Naive B cell (primary cell): Measurements from ENCODE around the gene GCH1. TPM values are rescaled to one million over a fixed set of nuclear protein-coding genes. Genes with fewer than 3 reads are reported as not detected.
"Not testable (repeated sequence)": the region's sequence is repeated elsewhere in the genome, so short reads cannot be mapped to it uniquely, and the experiment has no call there.

ENCODE experiments used
- ATAC-seq, 2 donors: fragments of 150-1000 bp; cut with Tn5 transposase; 2 replicates each; pipeline ENCODE4 v1.10.0; 2021; ENCODE audit warnings: low read depth in 2 of 2, mild to moderate bottlenecking in 2 of 2, moderate library complexity in 2 of 2
- DNase-seq: peaks from one replicate; pipeline ENCODE4 v3.0.0; 2022
- H3K27ac Mint-ChIP-seq, 6 donors: one replicate each; pipeline ENCODE4 v1.8.0; 2020 to 2022; ENCODE audit warnings: mild to moderate bottlenecking in 6 of 6, mixed read lengths in 6 of 6, moderate library complexity in 5 of 6, inconsistent platforms in 2 of 6
- H3K27me3 Mint-ChIP-seq, 3 donors: one replicate each; pipeline ENCODE4 v1.8.0; 2021 to 2022; ENCODE audit warnings: mixed read lengths in 3 of 3, mild to moderate bottlenecking in 1 of 3
- H3K36me3 Mint-ChIP-seq, 2 donors: one replicate each; pipeline ENCODE4 v1.8.0; 2020 to 2022; ENCODE audit warnings: mixed read lengths in 2 of 2, inconsistent platforms in 1 of 2, mild to moderate bottlenecking in 1 of 2
- H3K4me1 Mint-ChIP-seq, 3 donors: one replicate each; pipeline ENCODE4 v1.8.0; 2020 to 2022; ENCODE audit warnings: mixed read lengths in 3 of 3, inconsistent platforms in 1 of 3, mild to moderate bottlenecking in 1 of 3, moderate library complexity in 1 of 3
- H3K4me3 Mint-ChIP-seq, 8 donors: one replicate each; pipeline ENCODE4 v1.8.0; 2020 to 2022; ENCODE audit warnings: mild to moderate bottlenecking in 8 of 8, mixed read lengths in 8 of 8, moderate library complexity in 8 of 8, inconsistent platforms in 2 of 8
- H3K9me3 Mint-ChIP-seq, 7 donors: one replicate each; pipeline ENCODE4 v1.8.0; 2020 to 2022; ENCODE audit warnings: mixed read lengths in 7 of 7, mild to moderate bottlenecking in 5 of 7, inconsistent platforms in 2 of 7, moderate library complexity in 1 of 7
- polyA plus RNA-seq, 6 donors: library from polyadenylated mRNA; unstranded; fragments of 300-500 nt; fragmentation: Illumina TruSeq; gene quantifications; one replicate each; pipeline ENCODE4 v1.2.3, GENCODE V29; 2021; ENCODE audit warnings: low read depth in 6 of 6

Gene GCH1
- polyA plus RNA-seq, 6 donors from 2014 or later, result 18.8 to 31.2 (median 27.8) TPM

DNA sequence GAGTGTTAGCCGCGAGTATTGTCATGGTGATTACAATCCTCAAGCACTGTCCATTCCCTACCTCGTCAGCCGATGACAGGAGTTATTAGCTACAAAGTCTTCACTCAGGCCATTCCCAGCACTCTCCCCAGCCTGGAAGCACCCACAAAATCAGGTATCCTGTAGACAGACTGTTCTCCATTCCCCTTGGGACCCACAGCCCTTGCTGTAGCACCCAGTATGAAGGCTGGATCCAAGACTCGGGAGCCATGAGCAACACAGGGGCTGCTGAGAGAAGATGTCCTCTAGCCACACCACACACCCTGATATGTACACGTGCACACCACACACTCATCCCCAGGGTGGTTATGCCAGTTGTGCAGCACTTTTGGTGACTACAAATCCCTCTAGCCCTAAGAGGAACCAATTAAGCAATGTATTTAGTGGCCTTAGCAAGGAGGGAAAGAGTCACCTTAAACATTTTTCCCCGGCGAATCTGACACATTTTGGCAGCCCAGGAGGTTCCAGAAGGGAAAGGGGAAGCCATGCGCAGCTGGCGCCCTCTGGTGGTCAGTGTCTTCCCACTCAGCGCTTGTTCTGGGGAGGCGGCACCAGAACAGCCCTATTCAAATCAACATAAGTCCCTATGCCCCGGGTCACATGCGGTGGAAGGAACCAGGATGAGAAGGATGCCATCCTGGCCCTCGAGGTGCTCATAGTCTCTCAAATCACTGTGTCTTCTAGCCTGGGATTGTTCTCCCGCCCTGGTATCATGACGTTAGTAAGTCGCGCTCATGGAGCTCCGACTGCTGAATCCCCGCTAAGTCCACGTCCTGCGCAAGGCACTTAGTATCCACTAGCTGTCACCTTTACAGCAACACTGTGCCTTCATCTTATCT lies 96.9 kb downstream of the GCH1 start:
- H3K9me3 Mint-ChIP-seq, result peaks cover 0 to 6% (median 0%) of the 10 kb centered on the region in 7 donors
- peak overlapping the region in 2 of 6 donors; percentile 36 to 38 for H3K27ac Mint-ChIP-seq
- H3K36me3 Mint-ChIP-seq, result peaks cover 0 to 5% of the 10 kb centered on the region in 2 donors
- peak; percentile 91 to 93 for ATAC-seq
- H3K4me1 Mint-ChIP-seq, result peaks cover 6 to 12% (median 7%) of the 10 kb centered on the region in 3 donors
- peaks cover 8 to 19% (median 16%) of the 10 kb centered on the region in 3 donors for H3K27me3 Mint-ChIP-seq
- DNase-seq, result peak; percentile 63
- H3K4me3 Mint-ChIP-seq, result peak overlapping the region in 2 of 8 donors; percentile 8 to 13

DNA sequence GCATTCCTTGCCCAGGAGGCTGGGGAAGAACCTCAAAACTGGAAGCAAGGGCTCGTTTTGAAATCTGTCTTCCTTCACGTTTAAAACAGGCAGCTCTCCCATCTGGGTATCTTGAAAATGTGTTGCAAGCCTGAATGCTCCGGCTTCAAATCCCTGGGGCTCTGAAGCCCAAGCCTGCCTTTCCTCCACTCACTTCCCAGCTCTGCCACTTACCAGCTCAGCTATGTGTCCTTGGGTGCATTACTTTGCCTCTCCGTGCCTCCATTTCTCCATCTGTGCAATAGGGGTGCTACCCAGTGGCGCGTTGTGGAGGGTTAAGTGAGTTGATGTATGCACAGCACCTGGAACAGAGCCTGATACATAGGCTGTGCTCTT lies 97.6 kb downstream of the GCH1 start:
- H3K4me3 Mint-ChIP-seq, result no peak overlapping the region
- peak overlapping the region in 3 of 6 donors; percentile 36 to 60 (median 38) for H3K27ac Mint-ChIP-seq
- ATAC-seq (no peak), DNase-seq (no peak)
- H3K9me3 Mint-ChIP-seq, result peaks cover 0 to 6% (median 0%) of the 10 kb centered on the region in 7 donors
- H3K27me3 Mint-ChIP-seq, result peaks cover 8 to 23% (median 16%) of the 10 kb centered on the region in 3 donors
- H3K4me1 Mint-ChIP-seq, result peaks cover 6 to 12% (median 7%) of the 10 kb centered on the region in 3 donors
- H3K36me3 Mint-ChIP-seq, result peaks cover 0 to 5% of the 10 kb centered on the region in 2 donors

DNA sequence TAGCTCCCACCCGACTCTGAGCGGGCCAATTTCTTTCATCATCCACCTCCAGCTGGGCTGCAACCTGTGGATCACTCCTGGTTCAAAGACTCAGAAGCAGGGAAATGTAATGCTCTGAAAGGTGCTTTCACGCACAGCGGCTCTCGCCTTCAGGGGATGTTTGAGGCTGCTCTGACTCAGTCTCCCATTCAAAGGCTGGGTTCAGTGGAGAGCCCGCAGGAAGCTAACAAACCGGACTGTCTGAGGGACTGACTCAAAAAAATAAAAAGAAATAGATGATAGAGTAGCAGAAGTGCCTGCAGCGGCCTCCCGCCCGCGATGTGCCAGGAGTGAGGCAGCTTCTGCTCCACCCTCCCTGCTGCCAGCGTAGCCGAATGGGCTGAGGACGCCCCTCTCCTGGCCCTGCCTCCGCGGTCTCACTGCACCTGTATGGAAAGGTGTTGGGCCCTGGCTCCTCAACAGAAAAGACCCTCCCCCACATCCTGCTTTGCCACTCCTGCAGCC lies 98.0 kb downstream of the GCH1 start:
- Mint-ChIP-seq H3K36me3 (peaks cover 0 to 5% of the 10 kb centered on the region in 2 donors), H3K4me1 (peaks cover 7 to 12% (median 9%) of the 10 kb centered on the region in 3 donors), H3K9me3 (peaks cover 0 to 6% (median 0%) of the 10 kb centered on the region in 7 donors), H3K27ac (peak overlapping the region in 2 of 6 donors; percentile 19 to 60), H3K27me3 (peaks cover 8 to 28% (median 16%) of the 10 kb centered on the region in 3 donors), H3K4me3 (no peak overlapping the region)
- DNase-seq, result no peak
- ATAC-seq, result no peak

DNA sequence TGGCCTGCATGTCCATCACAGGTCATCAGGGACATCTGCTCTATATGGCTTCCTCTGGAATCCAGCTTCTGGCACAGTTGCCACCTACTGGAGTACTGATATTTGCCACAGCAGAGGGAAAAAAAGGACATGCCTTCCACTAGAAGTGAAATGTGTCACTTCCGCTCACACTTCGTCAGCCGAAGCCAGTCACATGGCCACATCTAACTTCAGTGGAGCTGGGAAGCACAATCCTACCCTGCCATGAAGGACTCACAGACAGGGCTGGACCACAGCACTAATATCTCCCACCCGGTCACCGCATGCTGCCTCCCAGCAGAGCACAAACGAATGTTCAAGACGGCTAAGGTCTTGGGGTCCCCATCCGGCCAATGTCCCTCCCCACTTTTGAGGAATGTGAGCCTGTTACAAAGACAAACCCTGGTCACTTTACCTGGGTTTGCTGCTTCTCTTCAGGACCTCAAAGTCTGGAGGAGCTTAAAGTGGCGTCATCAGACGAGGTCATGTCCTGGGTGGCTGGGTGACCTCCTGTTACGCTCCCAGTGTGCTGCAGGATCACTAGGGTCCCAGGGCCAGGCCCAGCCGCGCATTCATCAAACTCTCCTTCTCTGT lies 98.6 kb downstream of the GCH1 start:
- Mint-ChIP-seq H3K4me1 (peaks cover 7 to 12% (median 9%) of the 10 kb centered on the region in 3 donors), H3K27ac (no peak overlapping the region)

DNA sequence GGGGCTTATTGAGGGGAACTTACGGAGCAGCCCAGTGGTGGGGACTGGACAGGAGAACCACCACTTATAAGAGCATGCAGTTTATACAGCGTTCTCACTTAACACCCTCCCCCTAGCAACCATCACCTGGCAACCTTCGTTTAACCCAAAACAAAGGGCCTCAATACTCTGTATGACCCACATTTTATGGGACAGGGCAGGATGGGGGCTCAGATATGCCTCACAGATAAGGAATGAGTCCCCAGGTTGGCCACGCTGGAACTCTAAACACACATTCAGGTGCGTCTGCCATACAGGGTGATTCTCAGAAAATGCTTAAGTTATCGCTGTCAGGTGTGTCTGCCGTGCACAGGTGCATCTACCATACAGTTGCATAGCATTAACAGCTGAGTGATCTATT lies 99.2 kb downstream of the GCH1 start:
- no peak for ATAC-seq
- H3K27me3 Mint-ChIP-seq, result peaks cover 8 to 30% (median 16%) of the 10 kb centered on the region in 3 donors
- H3K4me1 Mint-ChIP-seq, result peaks cover 7 to 12% (median 9%) of the 10 kb centered on the region in 3 donors
- H3K27ac Mint-ChIP-seq, result no peak overlapping the region
- no peak overlapping the region for H3K4me3 Mint-ChIP-seq
- peaks cover 0 to 6% (median 0%) of the 10 kb centered on the region in 7 donors for H3K9me3 Mint-ChIP-seq
- peaks cover 0 to 5% of the 10 kb centered on the region in 2 donors for H3K36me3 Mint-ChIP-seq
- DNase-seq, result no peak

More for the DNA sequence above, 98.6 kb downstream of the GCH1 start:
- ATAC-seq, result no peak
- H3K9me3 Mint-ChIP-seq, result peaks cover 0 to 6% (median 0%) of the 10 kb centered on the region in 7 donors
- peaks cover 8 to 30% (median 16%) of the 10 kb centered on the region in 3 donors for H3K27me3 Mint-ChIP-seq
- DNase-seq, result no peak
- no peak overlapping the region for H3K4me3 Mint-ChIP-seq
- peaks cover 0 to 5% of the 10 kb centered on the region in 2 donors for H3K36me3 Mint-ChIP-seq

DNA sequence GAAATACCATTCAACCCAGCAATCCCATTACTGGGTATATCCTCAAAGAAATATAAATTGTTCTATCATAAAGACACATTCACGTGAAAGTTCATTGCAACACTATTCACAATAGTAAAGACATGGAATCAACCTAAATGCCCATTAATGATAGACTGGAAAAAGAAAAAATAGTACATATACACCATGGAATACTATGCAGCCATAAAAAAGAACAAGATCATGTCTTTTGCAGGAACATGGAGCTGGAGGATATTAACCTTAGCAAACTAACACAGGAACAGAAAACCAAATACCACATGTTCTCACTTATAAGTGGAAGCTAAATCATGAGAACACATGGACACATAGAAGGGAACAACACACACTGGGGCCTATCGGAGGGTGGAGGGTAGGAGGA lies 101.1 kb downstream of the GCH1 start:
- DNase-seq, H3K27ac Mint-ChIP-seq, H3K4me3 Mint-ChIP-seq, H3K9me3 Mint-ChIP-seq, ATAC-seq, H3K36me3 Mint-ChIP-seq: not testable (repeated sequence)
- Mint-ChIP-seq H3K4me1 (peaks cover 7 to 12% (median 9%) of the 10 kb centered on the region in 3 donors), H3K27me3 (peaks cover 8 to 30% (median 16%) of the 10 kb centered on the region in 3 donors)

DNA sequence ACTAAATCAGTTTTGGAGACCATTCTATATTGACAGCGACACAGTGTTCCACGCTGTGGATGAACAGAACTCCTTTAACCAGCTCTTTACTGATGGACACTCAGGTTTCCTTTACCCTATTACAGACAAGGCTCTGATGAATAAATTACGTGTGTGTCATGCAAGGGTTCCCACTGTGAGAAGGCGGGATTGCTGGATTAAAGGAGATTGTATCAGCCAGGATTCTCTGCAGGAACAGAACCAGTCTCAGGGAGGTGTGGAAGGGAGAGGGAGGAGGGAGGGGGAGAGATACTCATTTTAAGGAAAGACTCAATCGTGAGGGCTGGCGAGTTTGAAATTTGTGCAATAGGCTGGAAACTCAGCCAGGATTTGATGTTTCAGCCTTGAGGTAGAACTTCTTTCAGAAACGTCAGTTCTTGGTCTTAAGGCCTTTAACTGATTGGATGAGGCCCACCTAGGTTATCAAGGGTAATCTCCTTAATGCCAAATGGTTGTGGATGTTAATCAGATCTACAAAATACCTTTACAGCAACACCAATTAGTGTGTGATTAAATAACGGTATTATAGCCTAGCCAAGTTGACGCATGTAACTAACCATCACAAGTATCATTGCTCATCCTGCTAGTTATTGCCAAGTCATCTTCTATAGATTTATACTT lies 104.0 kb downstream of the GCH1 start:
- H3K36me3 Mint-ChIP-seq, result peaks cover 0 to 5% of the 10 kb centered on the region in 2 donors
- no peak for ATAC-seq
- peaks cover 0 to 12% (median 5%) of the 10 kb centered on the region in 7 donors for H3K9me3 Mint-ChIP-seq
- peaks cover 0 to 3% (median 0%) of the 10 kb centered on the region in 3 donors for H3K4me1 Mint-ChIP-seq
- peaks cover 0 to 12% (median 0%) of the 10 kb centered on the region in 3 donors for H3K27me3 Mint-ChIP-seq
- no peak overlapping the region for H3K4me3 Mint-ChIP-seq
- peak overlapping the region in 1 of 6 donors; percentile 46 for H3K27ac Mint-ChIP-seq
- DNase-seq, result no peak

DNA sequence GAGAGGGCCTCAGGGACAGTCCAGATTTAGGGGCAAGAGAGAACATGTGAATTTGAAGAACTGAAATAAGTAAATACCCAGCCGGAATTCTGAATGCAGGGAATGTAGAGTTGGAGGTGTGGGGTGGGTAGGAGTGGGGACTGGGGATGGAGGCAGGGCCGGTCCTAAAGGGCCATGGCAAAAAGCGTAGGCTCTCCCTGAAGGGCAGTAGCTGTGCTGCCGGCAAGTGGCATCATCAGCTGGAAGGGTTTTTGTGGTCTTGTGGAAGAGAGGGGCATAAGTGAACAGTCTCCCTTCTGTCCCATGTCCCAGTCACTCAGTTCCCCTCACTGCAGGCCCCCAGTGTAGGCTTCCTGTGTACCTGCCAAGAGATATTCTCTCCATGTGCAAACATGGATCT lies 104.6 kb downstream of the GCH1 start:
- Mint-ChIP-seq H3K27ac (no peak overlapping the region), H3K4me1 (peaks cover 0 to 3% (median 0%) of the 10 kb centered on the region in 3 donors), H3K27me3 (peaks cover 0 to 12% (median 0%) of the 10 kb centered on the region in 3 donors), H3K4me3 (no peak overlapping the region), H3K36me3 (peaks cover 0 to 5% of the 10 kb centered on the region in 2 donors), H3K9me3 (peaks cover 0 to 12% (median 5%) of the 10 kb centered on the region in 7 donors)
- ATAC-seq (no peak), DNase-seq (no peak)

DNA sequence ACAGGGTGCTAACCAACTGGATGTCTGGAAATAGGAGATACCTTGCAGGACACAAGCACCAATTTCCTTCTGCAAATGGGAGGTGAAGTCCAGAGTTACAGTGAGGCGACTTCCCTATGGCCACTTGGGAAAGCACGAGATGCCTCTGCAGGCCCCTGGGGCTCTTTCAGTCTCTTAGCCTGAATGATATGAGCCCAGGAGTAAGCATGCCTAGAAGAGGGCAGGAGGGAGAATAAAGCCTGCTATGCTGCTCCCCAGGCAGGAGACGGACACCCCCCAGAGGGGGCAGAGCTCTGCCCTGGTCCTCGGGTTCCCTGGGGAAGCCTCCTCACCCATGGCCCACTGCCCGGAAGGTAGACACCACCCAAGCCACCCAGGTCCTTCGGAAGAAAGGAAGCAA lies 105.1 kb downstream of the GCH1 start:
- no peak for ATAC-seq
- no peak overlapping the region for H3K4me3 Mint-ChIP-seq

DNA sequence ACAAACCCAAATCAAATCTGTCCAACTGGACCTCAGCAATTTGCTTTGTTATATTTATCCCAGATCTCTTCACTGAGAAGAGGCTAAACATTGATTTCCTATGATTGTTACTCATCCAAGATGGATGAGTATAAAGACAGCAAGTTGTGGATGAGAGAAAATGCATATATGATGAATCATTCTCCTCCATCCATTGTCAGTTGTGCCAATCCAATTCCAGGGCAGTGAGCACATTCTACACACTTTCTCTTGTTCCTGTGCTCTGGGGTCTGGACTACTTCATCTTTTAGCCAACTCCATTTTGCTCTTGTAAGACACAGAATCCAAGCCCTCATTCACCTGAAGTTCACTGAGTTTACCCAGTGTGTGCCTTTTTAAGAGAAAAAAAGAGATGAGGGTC lies 105.7 kb downstream of the GCH1 start:
- Mint-ChIP-seq H3K27me3 (peaks cover 0 to 12% (median 0%) of the 10 kb centered on the region in 3 donors), H3K4me1 (peaks cover 0 to 3% (median 0%) of the 10 kb centered on the region in 3 donors), H3K9me3 (peaks cover 0 to 12% (median 5%) of the 10 kb centered on the region in 7 donors), H3K36me3 (peaks cover 0 to 5% of the 10 kb centered on the region in 2 donors), H3K4me3 (no peak overlapping the region), H3K27ac (peak overlapping the region in 1 of 6 donors; percentile 33)
- no peak for ATAC-seq
- no peak for DNase-seq

More for the DNA sequence above, 105.1 kb downstream of the GCH1 start:
- H3K27ac Mint-ChIP-seq, result peak overlapping the region in 1 of 6 donors; percentile 13
- peaks cover 0 to 5% of the 10 kb centered on the region in 2 donors for H3K36me3 Mint-ChIP-seq
- H3K27me3 Mint-ChIP-seq, result peaks cover 0 to 12% (median 0%) of the 10 kb centered on the region in 3 donors
- peaks cover 0 to 12% (median 5%) of the 10 kb centered on the region in 7 donors for H3K9me3 Mint-ChIP-seq
- DNase-seq, result no peak
- H3K4me1 Mint-ChIP-seq, result peaks cover 0 to 3% (median 0%) of the 10 kb centered on the region in 3 donors

DNA sequence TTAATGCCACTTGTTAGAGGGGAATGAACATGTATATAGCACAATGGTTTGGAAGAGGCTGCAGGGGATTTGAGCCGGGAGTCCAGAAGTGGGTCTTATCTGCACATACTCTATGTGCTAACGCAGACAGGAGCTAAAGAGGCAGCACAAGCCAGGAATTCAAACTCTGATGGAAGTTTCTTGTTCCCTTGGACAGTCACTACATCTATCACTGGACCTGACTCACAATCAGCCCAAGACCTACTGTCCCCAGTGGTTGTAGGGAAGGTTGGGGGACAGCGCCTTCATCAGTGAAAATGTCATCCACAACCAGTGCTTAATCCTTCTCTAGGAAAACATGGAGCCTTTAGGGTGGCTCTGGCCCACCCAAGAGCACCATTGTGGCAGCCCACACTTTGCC lies 107.8 kb downstream of the GCH1 start:
- peaks cover 0 to 4% (median 0%) of the 10 kb centered on the region in 3 donors for H3K27me3 Mint-ChIP-seq
- no peak overlapping the region for H3K27ac Mint-ChIP-seq
- no peak overlapping the region for H3K4me3 Mint-ChIP-seq
- ATAC-seq (no peak), DNase-seq (no peak)
- peaks cover 0 to 1% (median 0%) of the 10 kb centered on the region in 3 donors for H3K4me1 Mint-ChIP-seq
- peaks cover 5 to 10% of the 10 kb centered on the region in 2 donors for H3K36me3 Mint-ChIP-seq
- H3K9me3 Mint-ChIP-seq, result peaks cover 0 to 7% (median 3%) of the 10 kb centered on the region in 7 donors

DNA sequence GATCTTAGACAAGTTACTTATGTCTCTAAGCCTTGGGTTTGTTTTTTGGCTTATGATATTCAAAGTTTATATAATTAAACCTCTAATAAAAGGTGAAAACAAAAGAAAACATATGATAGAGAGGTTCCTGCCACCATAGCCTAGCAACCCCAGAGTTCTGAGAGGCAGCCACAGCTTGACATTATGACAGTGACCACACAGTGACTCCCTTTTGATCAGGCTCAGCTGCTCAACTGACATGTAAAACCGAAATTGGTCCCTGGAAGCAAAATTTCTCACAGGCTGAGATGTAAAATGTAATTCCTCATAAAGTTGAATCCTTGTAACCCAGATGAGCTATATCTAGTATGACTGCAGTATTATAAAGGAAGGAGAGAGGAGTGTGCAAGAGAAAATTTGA lies 108.5 kb downstream of the GCH1 start:
- DNase-seq (no peak), ATAC-seq (no peak)
- Mint-ChIP-seq H3K36me3 (peaks cover 11 to 16% of the 10 kb centered on the region in 2 donors), H3K4me1 (no peaks in the 10 kb centered on the region), H3K27me3 (no peaks in the 10 kb centered on the region), H3K4me3 (peak overlapping the region in 1 of 8 donors; percentile 7), H3K9me3 (peaks cover 0 to 7% (median 3%) of the 10 kb centered on the region in 7 donors), H3K27ac (peak overlapping the region in 1 of 6 donors; percentile 7)
